NCI-H1105 treated with DMSO at 0.1 percent for 48 hours (cell line): ENCODE data around the gene ESPNL.

Source experiments
- DNase-seq: peaks from one replicate; lab custom pipeline; 2025; lab: John Stamatoyannopoulos, UW

ESPNL gene

GRCh38 chr2:238116298-238117198, 16.4 kb downstream of the ESPNL start:
- DNase-seq, result no peak

GRCh38 chr2:238117199-238118154, 17.3 kb downstream of the ESPNL start:
- no peak for DNase-seq

- no peak for DNase-seq
These were observed 19.8 kb downstream of the ESPNL start for GRCh38 chr2:238119756-238120462.

GRCh38 chr2:238120463-238121298, 20.5 kb downstream of the ESPNL start:
- DNase-seq, result no peak

GRCh38 chr2:238121511-238122286, 21.6 kb downstream of the ESPNL start:
- no peak for DNase-seq

- DNase-seq, result no peak
These were observed 22.4 kb downstream of the ESPNL start for GRCh38 chr2:238122287-238123217.

- DNase-seq, result no peak
These were observed 23.3 kb downstream of the ESPNL start for GRCh38 chr2:238123218-238123971.

GRCh38 chr2:238123991-238124470, 23.9 kb downstream of the ESPNL start:
- DNase-seq, result no peak

GRCh38 chr2:238124488-238125126, 24.5 kb downstream of the ESPNL start:
- DNase-seq, result no peak

- no peak for DNase-seq
These were observed 25.2 kb downstream of the ESPNL start for GRCh38 chr2:238125127-238125885.

- no peak for DNase-seq
These were observed 26.2 kb downstream of the ESPNL start for GRCh38 chr2:238126338-238126737.

- no peak for DNase-seq
These were observed 26.6 kb downstream of the ESPNL start for GRCh38 chr2:238126775-238127164.

GRCh38 chr2:238127165-238128060, 27.3 kb downstream of the ESPNL start:
- no peak for DNase-seq

GRCh38 chr2:238128061-238128440, 27.9 kb downstream of the ESPNL start:
- DNase-seq, result no peak

GRCh38 chr2:238128534-238129001, 28.4 kb downstream of the ESPNL start:
- DNase-seq, result no peak
